Measurements from ENCODE around the gene MME. TPM values are rescaled to one million over a fixed set of nuclear protein-coding genes. Genes with fewer than 3 reads are reported as not detected.
A peak's percentile ranks its signal among the peaks of the same experiment; 100 is the strongest.

MME gene
- total and polyA plus RNA-seq, 4 donors = 4.1 to 20.7 (median 9.5) TPM

- peaks cover 0 to 2% (median 0%) of the 10 kb centered on the region in 4 donors for H3K9me3 ChIP-seq (ENCODE audit: control insufficient read depth in 4 of 4, low read length in 3 of 4)
- H3K27ac ChIP-seq (ENCODE audit: low read depth in 1 of 2, low read length in 2 of 2) = no peak overlapping the region
- no peaks in the 10 kb centered on the region for H3K4me1 ChIP-seq (ENCODE audit: control insufficient read depth in 4 of 4, insufficient read depth in 4 of 4, low read length in 3 of 4)
- 79% methylated on average over 8 of the region's 8 CpGs for WGBS
- TF ChIP-seq, protein P1, sequence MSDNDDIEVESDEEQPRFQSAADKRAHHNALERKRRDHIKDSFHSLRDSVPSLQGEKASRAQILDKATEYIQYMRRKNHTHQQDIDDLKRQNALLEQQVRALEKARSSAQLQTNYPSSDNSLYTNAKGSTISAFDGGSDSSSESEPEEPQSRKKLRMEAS (IDR thresholded peaks at IDR 0.05) = peak; percentile 27
- TF ChIP-seq RXRA (IDR thresholded peaks at IDR 0.05) = no peak
- DNase-seq (ENCODE audit: low spot score) = no peak
- no peaks in the 10 kb centered on the region for H3K36me3 ChIP-seq (ENCODE audit: control insufficient read depth in 4 of 4, insufficient read depth in 3 of 4, low read depth in 1 of 4, low read length in 3 of 4)
- no peaks in the 10 kb centered on the region for H3K27me3 ChIP-seq (ENCODE audit: control insufficient read depth in 4 of 4, insufficient read depth in 4 of 4, low read length in 3 of 4)
- H3K9ac ChIP-seq (ENCODE audit: low read depth in 1 of 2, low read length in 2 of 2) = no peak overlapping the region
- no peak overlapping the region for H3K4me3 ChIP-seq (ENCODE audit: low read depth in 1 of 3, low read length in 3 of 3)
Measured at GRCh38 chr3:155070932-155071387, 9.2 kb upstream of the MME start.

DNA sequence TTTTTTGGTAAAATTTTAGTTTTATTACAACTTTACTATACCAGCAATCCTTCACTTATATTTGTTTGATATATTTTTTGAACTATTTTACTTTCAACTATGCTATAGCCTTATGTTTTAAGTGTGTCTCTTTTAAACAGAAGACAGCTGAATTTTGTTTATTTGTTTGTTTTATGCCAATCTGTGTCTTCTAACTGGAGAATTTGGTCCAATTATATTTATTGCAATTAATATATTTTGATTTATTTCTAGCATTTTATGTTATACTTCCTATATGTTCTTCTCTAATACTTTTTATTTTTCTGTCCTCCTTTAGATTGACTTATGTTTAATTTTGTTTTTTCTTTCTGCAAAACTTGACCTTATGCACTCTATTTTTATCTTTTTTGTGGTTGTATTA is 4.9 kb upstream of the MME start:
- TF ChIP-seq TAF1 (conservative IDR thresholded peaks at IDR 0.05) (no peak), NR2F2 (IDR thresholded peaks at IDR 0.05) (no peak), RXRA (IDR thresholded peaks at IDR 0.05) (no peak), ZBTB33 (IDR thresholded peaks at IDR 0.05) (no peak), RAD21 (IDR thresholded peaks at IDR 0.05) (no peak), SP1 (IDR thresholded peaks at IDR 0.05) (no peak)
- H3K4me1 ChIP-seq (ENCODE audit: control insufficient read depth in 4 of 4, insufficient read depth in 4 of 4, low read length in 3 of 4) = peaks cover 3 to 11% (median 7%) of the 10 kb centered on the region in 4 donors
- no peaks in the 10 kb centered on the region for H3K27me3 ChIP-seq (ENCODE audit: control insufficient read depth in 4 of 4, insufficient read depth in 4 of 4, low read length in 3 of 4)
- H3K27ac ChIP-seq (ENCODE audit: low read depth in 1 of 2, low read length in 2 of 2) = no peak overlapping the region
- H3K9me3 ChIP-seq (ENCODE audit: control insufficient read depth in 4 of 4, low read length in 3 of 4) = peaks cover 0 to 2% (median 0%) of the 10 kb centered on the region in 4 donors
- DNase-seq (ENCODE audit: low spot score) = no peak
- no peak overlapping the region for H3K9ac ChIP-seq (ENCODE audit: low read depth in 1 of 2, low read length in 2 of 2)
- no peaks in the 10 kb centered on the region for H3K36me3 ChIP-seq (ENCODE audit: control insufficient read depth in 4 of 4, insufficient read depth in 3 of 4, low read depth in 1 of 4, low read length in 3 of 4)
- H3K4me3 ChIP-seq (ENCODE audit: low read depth in 1 of 3, low read length in 3 of 3) = no peak overlapping the region

DNA sequence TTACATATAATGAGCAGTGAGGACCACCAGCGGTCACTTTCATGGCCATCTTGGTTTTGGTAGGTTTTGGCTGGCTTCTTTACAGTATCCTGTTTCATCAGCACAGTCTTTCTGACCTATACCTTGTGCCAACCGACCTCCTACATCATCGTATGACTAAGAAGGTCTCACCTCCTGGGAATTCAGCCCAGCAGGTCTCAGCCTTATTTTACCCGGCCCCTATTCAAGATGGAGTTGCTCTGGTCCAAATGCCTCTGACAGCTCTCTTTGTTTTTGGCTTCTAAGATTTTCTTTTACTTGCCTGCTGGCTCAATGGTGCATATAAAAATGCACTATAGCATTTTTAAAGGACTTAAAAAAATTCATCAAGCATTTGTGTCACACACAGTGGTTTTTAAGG is 3.2 kb upstream of the MME start:
- peaks cover 0 to 2% (median 0%) of the 10 kb centered on the region in 4 donors for H3K9me3 ChIP-seq (ENCODE audit: control insufficient read depth in 4 of 4, low read length in 3 of 4)
- no peak overlapping the region for H3K9ac ChIP-seq (ENCODE audit: low read depth in 1 of 2, low read length in 2 of 2)
- H3K4me3 ChIP-seq (ENCODE audit: low read depth in 1 of 3, low read length in 3 of 3) = no peak overlapping the region
- no peak overlapping the region for H3K27ac ChIP-seq (ENCODE audit: low read depth in 1 of 2, low read length in 2 of 2)
- no peaks in the 10 kb centered on the region for H3K27me3 ChIP-seq (ENCODE audit: control insufficient read depth in 4 of 4, insufficient read depth in 4 of 4, low read length in 3 of 4)
- H3K4me1 ChIP-seq (ENCODE audit: control insufficient read depth in 4 of 4, insufficient read depth in 4 of 4, low read length in 3 of 4) = peaks cover 4 to 26% (median 18%) of the 10 kb centered on the region in 4 donors
- WGBS = 87% methylated on average over 4 of the region's 4 CpGs
- TF ChIP-seq REST (IDR thresholded peaks at IDR 0.05) (no peak), EGR1 (IDR thresholded peaks at IDR 0.05; ENCODE audit: low read depth in 2 of 2) (no peak), ZBTB33 (IDR thresholded peaks at IDR 0.05) (no peak), NR2F2 (IDR thresholded peaks at IDR 0.05) (no peak), JUND (IDR thresholded peaks at IDR 0.05) (no peak)
- no peak for DNase-seq (ENCODE audit: low spot score)
- no peaks in the 10 kb centered on the region for H3K36me3 ChIP-seq (ENCODE audit: control insufficient read depth in 4 of 4, insufficient read depth in 3 of 4, low read depth in 1 of 4, low read length in 3 of 4)

Measured in liver (tissue), 9 donors.